HL-60 (cell line): Measurements from ENCODE around the gene IL37.
A peak's percentile ranks its signal among the peaks of the same experiment; 100 is the strongest.

Experiments
- DNase-seq, 2 experiments: peaks; one replicate each; pipeline ENCODE4 v3.0.0-alpha.2; 2010 to 2020; ENCODE audit warnings: low read depth in 1 of 2, low spot score in 1 of 2
- H3K27ac ChIP-seq: fragments of 250-450 bp; sonication (Bioruptor Pico); replicated peaks from 2 replicates; pipeline ENCODE4 v1.5.1; 2020; ENCODE audit warnings: mild to moderate bottlenecking, moderate library complexity
- H3K27me3 ChIP-seq: fragments of 250-450 bp; sonication (Bioruptor Pico); 2 replicates; pipeline ENCODE4 v1.5.1; 2021; ENCODE audit warnings: mild to moderate bottlenecking, moderate library complexity; ENCODE audit not compliant: insufficient read depth, poor library complexity, severe bottlenecking
- H3K4me3 ChIP-seq: replicated peaks from 2 replicates; pipeline ENCODE4 v1.5.1; 2011; ENCODE audit warnings: mild to moderate bottlenecking, control low read depth, low read length; ENCODE audit not compliant: insufficient read depth
- CTCF ChIP-seq: IDR thresholded peaks from one replicate; pipeline ENCODE4 v1.5.1; 2011; ENCODE audit warnings: low read length, control low read depth, inconsistent platforms; ENCODE audit not compliant: insufficient read depth
- GABPA ChIP-seq: IDR thresholded peaks from 2 replicates; pipeline ENCODE4 v1.6.1; 2012; ENCODE audit warnings: low read depth
- POLR2AphosphoS5 ChIP-seq: IDR thresholded peaks from 2 replicates; pipeline ENCODE4 v1.6.1; 2012; ENCODE audit warnings: low read depth
- SPI1 ChIP-seq: IDR thresholded peaks from 2 replicates; pipeline ENCODE4 v1.6.1; 2012; ENCODE audit warnings: low read depth, mild to moderate bottlenecking, borderline replicate concordance
- TF ChIP-seq, protein P1 (sequence below): IDR thresholded peaks from 2 replicates; pipeline ENCODE4 v1.6.1; 2012; ENCODE audit warnings: low read depth; ENCODE audit not compliant: insufficient replicate concordance

Gene IL37

GRCh38 chr2:112880696-112881095 is 30.3 kb upstream of the IL37 start:
- H3K27ac ChIP-seq: peak overlapping the region; percentile 62
- no peak for DNase-seq

DNA sequence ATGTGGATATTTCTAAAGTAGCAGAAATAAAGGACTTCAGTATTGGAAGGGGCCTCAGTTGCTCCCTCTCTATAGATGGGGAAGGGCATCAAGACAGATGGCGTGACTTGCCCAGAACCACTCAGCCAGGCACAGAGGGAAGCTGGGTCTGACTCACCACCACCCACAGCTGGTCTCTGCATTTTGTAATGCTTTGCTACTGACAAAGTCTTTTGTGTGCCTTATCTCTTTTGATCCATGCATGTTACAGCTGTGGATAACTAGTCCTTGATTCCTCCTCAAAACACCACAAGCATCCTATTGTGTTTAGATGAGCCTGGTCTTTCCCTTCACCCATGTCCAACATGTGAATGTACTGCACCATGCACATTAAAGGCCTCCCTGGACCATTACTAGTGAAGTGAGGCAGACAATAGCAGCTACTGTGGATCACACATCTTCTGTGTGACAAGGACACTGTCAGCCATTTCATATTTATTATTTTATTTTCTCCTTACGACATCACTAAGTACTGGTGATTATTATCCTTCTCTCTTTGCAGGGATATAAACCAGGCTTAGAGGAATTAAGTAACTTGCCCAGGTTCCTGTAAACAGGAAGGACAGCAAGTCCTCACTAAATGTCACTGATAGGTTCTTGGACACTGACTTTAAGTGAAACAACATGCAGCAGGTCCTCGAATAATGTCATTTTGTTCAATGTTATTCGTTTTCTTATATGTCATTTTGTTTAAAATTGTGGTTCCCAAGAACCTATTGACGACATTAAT is 29.6 kb upstream of the IL37 start:
- no peak overlapping the region for H3K4me3 ChIP-seq
- TF ChIP-seq POLR2AphosphoS5: peak; percentile 86
- TF ChIP-seq, protein P1, sequence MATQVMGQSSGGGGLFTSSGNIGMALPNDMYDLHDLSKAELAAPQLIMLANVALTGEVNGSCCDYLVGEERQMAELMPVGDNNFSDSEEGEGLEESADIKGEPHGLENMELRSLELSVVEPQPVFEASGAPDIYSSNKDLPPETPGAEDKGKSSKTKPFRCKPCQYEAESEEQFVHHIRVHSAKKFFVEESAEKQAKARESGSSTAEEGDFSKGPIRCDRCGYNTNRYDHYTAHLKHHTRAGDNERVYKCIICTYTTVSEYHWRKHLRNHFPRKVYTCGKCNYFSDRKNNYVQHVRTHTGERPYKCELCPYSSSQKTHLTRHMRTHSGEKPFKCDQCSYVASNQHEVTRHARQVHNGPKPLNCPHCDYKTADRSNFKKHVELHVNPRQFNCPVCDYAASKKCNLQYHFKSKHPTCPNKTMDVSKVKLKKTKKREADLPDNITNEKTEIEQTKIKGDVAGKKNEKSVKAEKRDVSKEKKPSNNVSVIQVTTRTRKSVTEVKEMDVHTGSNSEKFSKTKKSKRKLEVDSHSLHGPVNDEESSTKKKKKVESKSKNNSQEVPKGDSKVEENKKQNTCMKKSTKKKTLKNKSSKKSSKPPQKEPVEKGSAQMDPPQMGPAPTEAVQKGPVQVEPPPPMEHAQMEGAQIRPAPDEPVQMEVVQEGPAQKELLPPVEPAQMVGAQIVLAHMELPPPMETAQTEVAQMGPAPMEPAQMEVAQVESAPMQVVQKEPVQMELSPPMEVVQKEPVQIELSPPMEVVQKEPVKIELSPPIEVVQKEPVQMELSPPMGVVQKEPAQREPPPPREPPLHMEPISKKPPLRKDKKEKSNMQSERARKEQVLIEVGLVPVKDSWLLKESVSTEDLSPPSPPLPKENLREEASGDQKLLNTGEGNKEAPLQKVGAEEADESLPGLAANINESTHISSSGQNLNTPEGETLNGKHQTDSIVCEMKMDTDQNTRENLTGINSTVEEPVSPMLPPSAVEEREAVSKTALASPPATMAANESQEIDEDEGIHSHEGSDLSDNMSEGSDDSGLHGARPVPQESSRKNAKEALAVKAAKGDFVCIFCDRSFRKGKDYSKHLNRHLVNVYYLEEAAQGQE: no peak
- no peaks in the 10 kb centered on the region for H3K27me3 ChIP-seq
- H3K27ac ChIP-seq: peak overlapping the region; percentile 62
- DNase-seq: peak; percentile 77 to 93

More at GRCh38 chr2:112880696-112881095, 30.3 kb upstream of the IL37 start:
- TF ChIP-seq, protein P1: no peak
- no peak for TF ChIP-seq CTCF
- no peak for TF ChIP-seq GABPA
- no peak overlapping the region for H3K4me3 ChIP-seq
- no peaks in the 10 kb centered on the region for H3K27me3 ChIP-seq

DNA sequence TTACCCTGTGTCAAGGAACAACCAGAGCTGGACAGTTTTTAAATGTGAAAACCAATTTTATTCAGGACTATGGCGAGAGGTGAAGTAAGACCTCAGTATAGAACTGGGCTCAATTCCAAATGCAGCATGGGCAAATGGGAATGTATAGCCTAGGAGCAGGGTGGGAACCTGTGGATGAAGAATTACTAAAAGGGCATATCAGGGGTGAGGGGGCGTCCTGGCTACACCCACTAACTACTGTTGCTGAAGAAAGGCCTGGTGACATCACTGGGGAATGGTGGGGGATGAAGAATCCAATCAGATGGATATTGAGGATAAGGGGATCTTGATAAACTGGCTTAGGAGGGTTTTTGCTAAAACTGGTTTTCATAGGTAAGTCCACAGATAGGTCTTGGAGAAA is 27.3 kb upstream of the IL37 start:
- H3K27me3 ChIP-seq: no peaks in the 10 kb centered on the region
- no peak overlapping the region for H3K27ac ChIP-seq
- no peak for DNase-seq
- TF ChIP-seq SPI1 (no peak), GABPA (no peak), CTCF (no peak), POLR2AphosphoS5 (no peak)
- TF ChIP-seq, protein P1: no peak
- no peak overlapping the region for H3K4me3 ChIP-seq
